H1 (cell line): ENCODE data around the gene OR10AD1. TPM values are rescaled to one million over a fixed set of nuclear protein-coding genes. Genes with fewer than 3 reads are reported as not detected.

Experiments used
- CTCF ChIA-PET: fragments of 300-600 bp; sonication (Branson Sonifier 250); formaldehyde crosslinking; loops from one replicate; lab custom pipeline; 2021; ENCODE audit not compliant: partially characterized antibody; lab: Charles Lee
- POLR2A ChIA-PET: fragments of 300-600 bp; sonication (Branson Sonifier 250); formaldehyde crosslinking; loops from one replicate; lab custom pipeline; 2021; ENCODE audit warnings: inconsistent platforms; ENCODE audit not compliant: partially characterized antibody; lab: Charles Lee
- DNase-seq, 2 experiments: peaks; one replicate each; pipeline versions ENCODE4 v3.0.0 to v3.0.0-alpha.2; 2010 to 2022; ENCODE audit warnings: low spot score in 2 of 2, low read depth in 1 of 2, mixed read lengths in 1 of 2
- FAIRE-seq: peaks from 2 replicates; lab custom pipeline; 2011; peaks lifted over from hg19 to GRCh38; lab: Jason Lieb, UNC
- H2AFZ ChIP-seq: 2 replicates; pipeline ENCODE4 v1.8.1; 2012; ENCODE audit warnings: low read length, inconsistent platforms
- H2AK5ac ChIP-seq: 2 replicates; pipeline ENCODE4 v1.6.1; 2013; ENCODE audit warnings: low read depth, low read length
- H2BK120ac ChIP-seq: replicated peaks from 2 replicates; pipeline ENCODE3; 2013; ENCODE audit warnings: low read depth, low read length, inconsistent platforms
- H2BK12ac ChIP-seq: 2 replicates; pipeline ENCODE4 v1.6.1; 2013; ENCODE audit warnings: low read depth, low read length
- H2BK15ac ChIP-seq: 2 replicates; pipeline ENCODE4 v1.6.1; 2013; ENCODE audit warnings: low read length
- H2BK20ac ChIP-seq: 2 replicates; pipeline ENCODE4 v1.6.1; 2013; ENCODE audit warnings: low read length
- H2BK5ac ChIP-seq: 2 replicates; pipeline ENCODE4 v1.6.1; 2013; ENCODE audit warnings: low read depth, low read length
- H3K14ac ChIP-seq: 2 replicates; pipeline ENCODE4 v1.6.1; 2013; ENCODE audit warnings: inconsistent platforms; ENCODE audit not compliant: insufficient read length
- H3K18ac ChIP-seq: 2 replicates; pipeline ENCODE4 v1.6.1; 2013; ENCODE audit warnings: low read length; ENCODE audit errors: extremely low read depth
- H3K23ac ChIP-seq: 2 replicates; pipeline ENCODE4 v1.6.1; 2013; ENCODE audit warnings: inconsistent platforms; ENCODE audit not compliant: insufficient read length
- H3K23me2 ChIP-seq: 2 replicates; pipeline ENCODE4 v1.6.1; 2013; ENCODE audit warnings: low read depth, low read length
- H3K27ac ChIP-seq: 2 replicates; pipeline ENCODE4 v1.6.1; 2011; ENCODE audit warnings: low read depth, low read length, inconsistent platforms
- H3K27me3 ChIP-seq, 4 experiments: replicated peaks in 1 of 4; 1 replicate in 1 of 4; 2 replicates in 3 of 4; pipeline versions ENCODE4 v1.6.1 to v1.8.1; 2011 to 2013; ENCODE audit warnings: low read length in 3 of 4, mild to moderate bottlenecking in 3 of 4, inconsistent platforms in 2 of 4, mixed read lengths in 2 of 4, moderate library complexity in 1 of 4; ENCODE audit not compliant: control insufficient read depth in 3 of 4, insufficient read depth in 3 of 4; ENCODE audit errors: extremely low read depth in 1 of 4
- H3K36me3 ChIP-seq, 4 experiments: 2 replicates each; pipeline versions ENCODE4 v1.6.1 to v1.8.1; 2011 to 2013; ENCODE audit warnings: mild to moderate bottlenecking in 4 of 4, low read length in 3 of 4, moderate library complexity in 2 of 4, control low read depth in 1 of 4, inconsistent platforms in 1 of 4; ENCODE audit not compliant: insufficient read depth in 4 of 4, control insufficient read depth in 2 of 4
- H3K4ac ChIP-seq: replicated peaks from 2 replicates; pipeline ENCODE3; 2013; ENCODE audit warnings: low read length, low read depth, mixed read lengths, inconsistent platforms; ENCODE audit not compliant: insufficient read length
- H3K4me1 ChIP-seq, 4 experiments: replicated peaks in 1 of 4; 1 replicate in 1 of 4; 2 replicates in 3 of 4; pipeline versions ENCODE4 v1.6.1 to v1.8.1; 2011 to 2013; ENCODE audit warnings: low read length in 3 of 4, inconsistent platforms in 2 of 4, mixed read lengths in 1 of 4; ENCODE audit not compliant: insufficient read depth in 4 of 4, control insufficient read depth in 3 of 4
- H3K4me2 ChIP-seq, 2 experiments: 2 replicates each; pipeline versions ENCODE4 v1.6.1 to v1.8.1; 2011 to 2013; ENCODE audit warnings: low read depth in 2 of 2, low read length in 2 of 2, control low read depth in 1 of 2, inconsistent platforms in 1 of 2, mild to moderate bottlenecking in 1 of 2; ENCODE audit not compliant: insufficient read depth in 1 of 2
- H3K4me3 ChIP-seq, 4 experiments: fragments of 200-600, 300-600 bp in 1 of 4; sonication (generic), shearing (Covaris generic), sonication (Bioruptor Twin) in 1 of 4; 2 replicates each; pipeline versions ENCODE4 v1.5.1 to v1.8.1; 2011 to 2016; ENCODE audit warnings: low read length in 4 of 4, low read depth in 3 of 4, control low read depth in 2 of 4, inconsistent platforms in 2 of 4, mild to moderate bottlenecking in 2 of 4, mixed read lengths in 1 of 4, moderate library complexity in 1 of 4; ENCODE audit not compliant: insufficient read depth in 2 of 4; ENCODE audit errors: extremely low read depth in 1 of 4
- H3K56ac ChIP-seq: replicated peaks from 2 replicates; pipeline ENCODE3; 2013; ENCODE audit warnings: low read depth, mild to moderate bottlenecking, mixed read lengths, low read length, inconsistent platforms; ENCODE audit not compliant: insufficient read length
- H3K79me1 ChIP-seq: 2 replicates; pipeline ENCODE4 v1.6.1; 2013; ENCODE audit warnings: low read depth, low read length, control low read depth
- H3K79me2 ChIP-seq, 2 experiments: 2 replicates each; pipeline versions ENCODE4 v1.6.1 to v1.8.1; 2012 to 2013; ENCODE audit warnings: low read length in 2 of 2, mild to moderate bottlenecking in 2 of 2, inconsistent platforms in 1 of 2; ENCODE audit not compliant: insufficient read depth in 2 of 2, control insufficient read depth in 1 of 2
- H3K9ac ChIP-seq, 4 experiments: replicated peaks in 1 of 4; 1 replicate in 1 of 4; 2 replicates in 3 of 4; pipeline versions ENCODE4 v1.6.1 to v1.8.1; 2011 to 2013; ENCODE audit warnings: low read depth in 3 of 4, low read length in 3 of 4, control low read depth in 2 of 4, mild to moderate bottlenecking in 2 of 4, moderate library complexity in 2 of 4, inconsistent platforms in 1 of 4; ENCODE audit errors: extremely low read depth in 1 of 4
- H3K9me3 ChIP-seq, 2 experiments: 2 replicates each; pipeline versions ENCODE4 v1.6.1 to v1.8.1; 2012 to 2013; ENCODE audit warnings: mild to moderate bottlenecking in 2 of 2, moderate library complexity in 2 of 2, control low read depth in 1 of 2, inconsistent platforms in 1 of 2, low read depth in 1 of 2, low read length in 1 of 2, mixed read lengths in 1 of 2; ENCODE audit not compliant: insufficient read depth in 2 of 2
- H4K20me1 ChIP-seq, 2 experiments: replicated peaks in 1 of 2; 2 replicates each; pipeline versions ENCODE3 to v1.8.1; 2011 to 2013; ENCODE audit warnings: inconsistent platforms in 2 of 2, low read length in 2 of 2, mild to moderate bottlenecking in 1 of 2; ENCODE audit not compliant: insufficient read depth in 2 of 2, control insufficient read depth in 1 of 2
- H4K5ac ChIP-seq: 2 replicates; pipeline ENCODE4 v1.6.1; 2013; ENCODE audit warnings: low read length, low read depth, mixed read lengths, inconsistent platforms; ENCODE audit not compliant: insufficient read length
- H4K8ac ChIP-seq: 2 replicates; pipeline ENCODE4 v1.8.0; 2013; ENCODE audit warnings: mild to moderate bottlenecking, moderate library complexity, low read length, inconsistent platforms; ENCODE audit not compliant: insufficient read depth; ENCODE audit errors: extremely low read depth
- H4K91ac ChIP-seq: replicated peaks from 2 replicates; pipeline ENCODE3; 2013; ENCODE audit warnings: low read length, mixed read lengths, inconsistent platforms; ENCODE audit not compliant: insufficient read length
- ATF2 ChIP-seq: IDR thresholded peaks from 2 replicates; pipeline ENCODE4 v1.6.1; 2012; ENCODE audit warnings: low read length, inconsistent platforms
- ATF3 ChIP-seq: IDR thresholded peaks from 2 replicates; pipeline ENCODE4 v1.6.1; 2011; ENCODE audit warnings: low read depth, mild to moderate bottlenecking, low read length; ENCODE audit not compliant: insufficient read depth
- BRCA1 ChIP-seq: IDR thresholded peaks from 2 replicates; pipeline ENCODE4 v1.6.1; 2012; ENCODE audit warnings: low read depth, low read length, improper control_type of control experiment
- CREB1 ChIP-seq: IDR thresholded peaks from 2 replicates; pipeline ENCODE4 v1.6.1; 2012; ENCODE audit warnings: inconsistent platforms
- EZH2 ChIP-seq: fragments of 200-600 bp; sonication (generic); IDR thresholded peaks from 2 replicates; pipeline ENCODE4 v1.7.1; 2012; ENCODE audit warnings: low read depth, mild to moderate bottlenecking, moderate library complexity, low read length, inconsistent platforms; ENCODE audit not compliant: severe bottlenecking
- KDM5A ChIP-seq: fragments of 200-600 bp; IDR thresholded peaks from 2 replicates; pipeline ENCODE4 v1.7.1; 2012; ENCODE audit warnings: mild to moderate bottlenecking, low read length, inconsistent platforms, mixed read lengths
- MAFK ChIP-seq: IDR thresholded peaks from 2 replicates; pipeline ENCODE4 v1.6.1; 2012; ENCODE audit warnings: low read depth, mild to moderate bottlenecking, improper control_type of control experiment, low read length
- NANOG ChIP-seq: IDR thresholded peaks from 2 replicates; pipeline ENCODE4 v1.6.1; 2011; ENCODE audit warnings: low read length, low read depth, mild to moderate bottlenecking, inconsistent platforms; ENCODE audit not compliant: insufficient read depth, poor library complexity, severe bottlenecking
- SP1 ChIP-seq: IDR thresholded peaks from 2 replicates; pipeline ENCODE4 v1.6.1; 2011; ENCODE audit warnings: low read depth, low read length
- TEAD4 ChIP-seq: IDR thresholded peaks from 2 replicates; pipeline ENCODE4 v1.6.1; 2012; ENCODE audit warnings: low read depth, low read length, inconsistent platforms, mixed read lengths
- ZNF274 ChIP-seq: IDR thresholded peaks from 2 replicates; pipeline ENCODE4 v1.7.0; 2012; ENCODE audit warnings: low read length, borderline replicate concordance; ENCODE audit errors: extremely low read depth
- WGBS, 2 experiments: shearing (Covaris generic) in 1 of 2; methylation state at CpG; one replicate each; pipeline versions ENCODE4 v1.1.6 to v1.1.7; 2013 to 2015; ENCODE audit warnings: low lambda C conversion rate in 2 of 2, mixed read lengths in 2 of 2, inconsistent platforms in 1 of 2, low coverage in 1 of 2, missing lambda C conversion rate in 1 of 2; ENCODE audit not compliant: insufficient replicate concordance in 2 of 2, insufficient coverage in 1 of 2, insufficient read length in 1 of 2; ENCODE audit errors: extremely low coverage in 1 of 2, missing lambda C conversion rate in 1 of 2; 5-methylcytosine and 5-hydroxymethylcytosine counted together
- polyA plus RNA-seq, 7 experiments: library from polyadenylated mRNA; depleted of rRNA in 3 of 7; stranded (reverse) in 5 of 7; unstranded in 2 of 7; fragments of >200 nt in 5 of 7; fragments of 200-250 nt in 2 of 7; gene quantifications; 1 replicate in 5 of 7; 2 replicates in 1 of 7; 4 replicates in 1 of 7; pipeline versions ENCODE4 v1.2.1 to v1.2.3, GENCODE V29; 2011 to 2013; ENCODE audit warnings: missing spikeins in 2 of 7, mixed read lengths in 2 of 7
- total RNA-seq: library from RNA; stranded (reverse); fragmentation: NEBNext Ultra II Directional; extraction: Animal tissue kit (Norgen Biotek cat#: 25700); gene quantifications from 2 replicates; pipeline ENCODE4 v1.2.1, GENCODE V29; 2021

Gene OR10AD1
- total and polyA plus RNA-seq, 2 of the 8 experiments (the other 6 are each of a cell fraction or from before 2014, with no cell fraction given), result not detected

- Histone ChIP-seq H3K79me1 (no peaks in the 10 kb centered on the region), H3K36me3 (no peaks in the 10 kb centered on the region), H3K14ac (no peak overlapping the region), H3K79me2 (no peaks in the 10 kb centered on the region), H2BK20ac (no peak overlapping the region), H4K5ac (no peak overlapping the region), H3K9me3 (no peaks in the 10 kb centered on the region), H2BK120ac (no peak overlapping the region), H3K4me1 (no peaks in the 10 kb centered on the region; a peak in 1 of 7 replicates), H2BK12ac (0 out of 2 replicates have a peak overlapping the region, but pooled peaks have one; percentile 7), H4K91ac (no peak overlapping the region), H3K23me2 (no peaks in the 10 kb centered on the region), H3K56ac (no peak overlapping the region), H2BK5ac (peak overlapping the region; percentile 7; the same call in 1 of the 2 replicates), H2AK5ac (peak overlapping the region; percentile 56; the same call in 1 of the 2 replicates), H2BK15ac (no peak overlapping the region), H3K9ac (no peak overlapping the region), H4K8ac (no peak overlapping the region), H3K27ac (no peak overlapping the region), H3K4ac (no peak overlapping the region), H3K23ac (no peak overlapping the region), H3K4me3 (no peak overlapping the region), H3K4me2 (no peak overlapping the region), H2AFZ (no peak overlapping the region; the same call in 1 of the 2 replicates), H4K20me1 (no peaks in the 10 kb centered on the region), H3K27me3 (no peaks in the 10 kb centered on the region), H3K18ac (no peak overlapping the region; the same call in 1 of the 2 replicates)
- DNase-seq (no peak), FAIRE-seq (no peak)
- TF ChIP-seq MAFK (no peak), SP1 (no peak), NANOG (no peak), EZH2 (no peak), ZNF274 (no peak), TEAD4 (no peak), CREB1 (no peak), BRCA1 (no peak), KDM5A (no peak), ATF2 (no peak), ATF3 (no peak)
- ChIA-PET CTCF (interaction anchor here (1.0 to 2.8 kb wide), 4 partner anchors 9 to 20 kb away, joined by 3 to 8 read pairs (median 6); partner anchors contain the start of gene ASB8), POLR2A (interaction anchor here (1.7 kb wide), 1 partner anchor 22 kb away, joined by 3 read pairs; no protein-coding TSS in a partner anchor)
- WGBS, 2 experiments, result 95% methylated on average over 19 of the region's 19 CpGs; no CpG with 5 or more reads in 1 of the 2 experiments
These were observed 34.1 kb downstream of the OR10AD1 start for GRCh38 chr12:48169011-48169410.
